Caco-2 (cell line): Measurements from ENCODE around the gene ZCWPW2. TPM values are rescaled to one million over a fixed set of nuclear protein-coding genes. Genes with fewer than 3 reads are reported as not detected.

Source experiments
- BruUV-seq: library from RNA; stranded (reverse); fragments of 400-500 nt; replicated peaks from 2 replicates; lab custom pipeline; 2021; lab: Mats Ljungman, UMichigan
- CTCF ChIA-PET: fragments of 300-600 bp; sonication (Branson Sonifier 250); formaldehyde crosslinking; loops from one replicate; lab custom pipeline; 2022; ENCODE audit warnings: antibody characterized with exemption; lab: Charles Lee
- POLR2A ChIA-PET: fragments of 300-600 bp; sonication (Branson Sonifier 250); formaldehyde crosslinking; loops from one replicate; lab custom pipeline; 2022; ENCODE audit warnings: antibody characterized with exemption; lab: Charles Lee
- DNase-seq, 2 experiments: peaks; one replicate each; pipeline versions ENCODE4 v3.0.0 to v3.0.0-alpha.2; 2020 to 2022
- H3K27me3 ChIP-seq: replicated peaks from 2 replicates; pipeline ENCODE4 v1.6.0; 2011; ENCODE audit warnings: low read length; ENCODE audit not compliant: control insufficient read depth, insufficient read depth
- H3K36me3 ChIP-seq: 2 replicates; pipeline ENCODE4 v1.5.1; 2011; ENCODE audit warnings: low read length; ENCODE audit not compliant: control insufficient read depth, insufficient read depth
- H3K4me1 ChIP-seq: fragments of 250-450 bp; sonication (Bioruptor Pico); 2 replicates; pipeline ENCODE4 v1.5.1; 2020; ENCODE audit warnings: mild to moderate bottlenecking
- H3K4me3 ChIP-seq: 2 replicates; pipeline ENCODE4 v1.5.1; 2011; ENCODE audit warnings: low read depth, mild to moderate bottlenecking, control low read depth, low read length
- H3K9me3 ChIP-seq: fragments of 250-450 bp; sonication (Bioruptor Pico); 2 replicates; pipeline ENCODE4 v1.5.1; 2020; ENCODE audit warnings: mild to moderate bottlenecking, moderate library complexity
- H3K27ac Mint-ChIP-seq: one replicate; pipeline ENCODE4 v1.8.0; 2022; ENCODE audit warnings: mixed read lengths; ENCODE audit not compliant: unreplicated experiment
- H3K27me3 Mint-ChIP-seq: one replicate; pipeline ENCODE4 v1.8.0; 2022; ENCODE audit warnings: mixed read lengths; ENCODE audit not compliant: insufficient read depth, unreplicated experiment
- H3K36me3 Mint-ChIP-seq: one replicate; pipeline ENCODE4 v1.8.0; 2022; ENCODE audit warnings: mild to moderate bottlenecking, mixed read lengths; ENCODE audit not compliant: insufficient read depth, unreplicated experiment
- H3K4me1 Mint-ChIP-seq: one replicate; pipeline ENCODE4 v1.8.0; 2022; ENCODE audit warnings: low read depth, mixed read lengths; ENCODE audit not compliant: unreplicated experiment
- H3K4me3 Mint-ChIP-seq: one replicate; pipeline ENCODE4 v1.8.0; 2022; ENCODE audit warnings: mild to moderate bottlenecking, moderate library complexity, mixed read lengths; ENCODE audit not compliant: unreplicated experiment
- H3K9me3 Mint-ChIP-seq: one replicate; pipeline ENCODE4 v1.8.0; 2022; ENCODE audit warnings: mixed read lengths; ENCODE audit not compliant: unreplicated experiment
- CTCF ChIP-seq, 2 experiments: fragments of 200-600 bp in 1 of 2; IDR thresholded peaks; 1 replicate in 1 of 2; 2 replicates in 1 of 2; pipeline versions ENCODE4 v1.5.1 to v1.8.0; 2011 to 2022; ENCODE audit warnings: antibody characterized with exemption in 1 of 2, control low read depth in 1 of 2, inconsistent platforms in 1 of 2, low read depth in 1 of 2, low read length in 1 of 2, mild to moderate bottlenecking in 1 of 2, moderate library complexity in 1 of 2; ENCODE audit not compliant: insufficient read depth in 1 of 2, severe bottlenecking in 1 of 2, unreplicated experiment in 1 of 2
- intact Hi-C: fragments of 100-400 bp; cut with micrococcal nuclease; formaldehyde crosslinking; loops from one replicate; pipeline ENCODE4 v1.10.0; 2022; ENCODE audit not compliant: unreplicated experiment
- total RNA-seq: library from RNA; stranded (reverse); gene quantifications from 2 replicates; pipeline ENCODE4 v1.2.3, GENCODE V29; 2022

The ZCWPW2 gene
- total RNA-seq, 1 experiment from 2014 or later, result 0.18 TPM

DNA sequence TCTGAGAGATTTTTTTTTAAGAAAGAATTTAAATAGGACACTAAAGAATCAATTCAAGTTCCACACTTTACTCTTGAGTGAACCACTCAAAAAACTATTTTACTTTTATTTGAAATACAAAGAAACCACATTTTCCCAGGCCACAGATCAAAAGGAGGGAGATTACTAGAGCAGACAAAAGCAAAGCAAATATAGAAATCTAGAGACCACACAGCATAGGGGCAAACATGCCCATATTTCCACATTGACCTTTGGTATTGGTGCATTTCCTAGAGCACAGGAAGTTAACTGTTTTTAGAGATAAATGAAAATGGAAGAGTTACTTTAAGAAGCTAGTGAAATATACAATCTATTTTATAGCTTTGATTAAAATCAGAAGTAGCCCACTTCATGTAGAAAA, 27.5 kb upstream of the ZCWPW2 start:
- Mint-ChIP-seq H3K27me3 (no peaks in the 10 kb centered on the region), H3K27ac (no peak overlapping the region), H3K4me3 (no peak overlapping the region), H3K4me1 (peaks cover 11% of the 10 kb centered on the region), H3K9me3 (no peaks in the 10 kb centered on the region), H3K36me3 (peaks cover 6% of the 10 kb centered on the region)
- H3K4me1 ChIP-seq, result peaks cover 6% of the 10 kb centered on the region; the same call in 1 of the 2 replicates
- no peaks in the 10 kb centered on the region for H3K36me3 ChIP-seq
- TF ChIP-seq CTCF (IDR thresholded peaks at IDR 0.05; ENCODE audit: insufficient read depth in 1 of 2, low read depth in 1 of 2, low read length in 1 of 2, severe bottlenecking in 1 of 2, unreplicated experiment in 1 of 2), result no peak
- POLR2A ChIA-PET, result no interaction called here
- no peaks in the 10 kb centered on the region for H3K9me3 ChIP-seq
- DNase-seq, result no peak
- no peaks in the 10 kb centered on the region for H3K27me3 ChIP-seq
- CTCF ChIA-PET, result no interaction called here
- no peak overlapping the region for H3K4me3 ChIP-seq
- intact Hi-C loops, result no loop called here
- no TSS peak for BruUV-seq

- no peak overlapping the region for H3K4me3 Mint-ChIP-seq
- no peaks in the 10 kb centered on the region for H3K36me3 ChIP-seq
- no peaks in the 10 kb centered on the region for H3K27me3 ChIP-seq
- H3K36me3 Mint-ChIP-seq, result peaks cover 6% of the 10 kb centered on the region
- no peak for TF ChIP-seq CTCF (IDR thresholded peaks at IDR 0.05; ENCODE audit: insufficient read depth in 1 of 2, low read depth in 1 of 2, low read length in 1 of 2, severe bottlenecking in 1 of 2, unreplicated experiment in 1 of 2)
- H3K4me1 ChIP-seq, result peaks cover 6% of the 10 kb centered on the region; the same call in 1 of the 2 replicates
- H3K4me3 ChIP-seq, result no peak overlapping the region
- no peaks in the 10 kb centered on the region for H3K27me3 Mint-ChIP-seq
- no peaks in the 10 kb centered on the region for H3K9me3 ChIP-seq
- POLR2A ChIA-PET, result no interaction called here
- H3K27ac Mint-ChIP-seq, result no peak overlapping the region
- H3K4me1 Mint-ChIP-seq, result peaks cover 11% of the 10 kb centered on the region
- no peak for DNase-seq
- CTCF ChIA-PET, result no interaction called here
- H3K9me3 Mint-ChIP-seq, result no peaks in the 10 kb centered on the region
- intact Hi-C loops, result no loop called here
- no TSS peak for BruUV-seq
Measured at GRCh38 chr3:28322464-28322863, 26.1 kb upstream of the ZCWPW2 start.

DNA sequence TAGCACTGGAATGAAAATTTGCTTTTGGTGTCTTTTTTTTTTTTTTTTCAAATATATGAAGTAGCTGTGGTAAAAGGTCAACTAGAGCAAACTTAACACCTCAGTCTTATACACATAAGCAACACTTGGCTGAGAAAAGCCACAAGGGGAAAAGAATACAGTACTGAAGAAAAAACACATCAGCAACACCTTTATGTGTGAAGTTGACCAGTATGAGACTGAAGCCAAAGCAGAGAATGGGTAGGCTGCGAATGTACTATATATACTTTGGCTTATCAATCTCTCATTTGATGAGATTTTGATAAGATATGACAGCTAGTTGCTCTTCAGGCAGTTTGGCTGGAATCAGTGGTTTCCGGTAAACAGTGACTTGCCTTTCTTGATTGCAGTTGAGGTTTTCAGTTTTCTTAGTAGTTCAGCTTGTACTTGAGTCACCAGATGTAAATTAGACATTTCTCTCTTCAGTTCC, 22.0 kb upstream of the ZCWPW2 start:
- no peaks in the 10 kb centered on the region for H3K36me3 ChIP-seq
- POLR2A ChIA-PET, result no interaction called here
- no TSS peak for BruUV-seq
- CTCF ChIA-PET, result interaction anchor here (1.2 kb wide), 1 partner anchor 9 kb away, joined by 4 read pairs; no protein-coding TSS in a partner anchor
- no peaks in the 10 kb centered on the region for H3K27me3 ChIP-seq
- H3K27ac Mint-ChIP-seq, result no peak overlapping the region
- no peak overlapping the region for H3K4me3 Mint-ChIP-seq
- H3K36me3 Mint-ChIP-seq, result peaks cover 6% of the 10 kb centered on the region
- intact Hi-C loops, result no loop called here
- H3K9me3 ChIP-seq, result no peaks in the 10 kb centered on the region
- no peaks in the 10 kb centered on the region for H3K4me1 Mint-ChIP-seq
- peaks cover 1% of the 10 kb centered on the region; the same call in 1 of the 2 replicates for H3K4me1 ChIP-seq
- H3K27me3 Mint-ChIP-seq, result no peaks in the 10 kb centered on the region
- H3K4me3 ChIP-seq, result no peak overlapping the region
- no peak for DNase-seq
- TF ChIP-seq CTCF (IDR thresholded peaks at IDR 0.05; ENCODE audit: insufficient read depth in 1 of 2, low read depth in 1 of 2, low read length in 1 of 2, severe bottlenecking in 1 of 2, unreplicated experiment in 1 of 2), result no peak
- H3K9me3 Mint-ChIP-seq, result no peaks in the 10 kb centered on the region
